ENCODE data around the gene DXO.

The DXO gene

GRCh38 chr6:31967926-31968320, 4.0 kb downstream of the DXO start:
- Histone ChIP-seq H3K27me3 (ENCODE audit: insufficient read depth, low read length) (no peaks in the 10 kb centered on the region), H3K27ac (ENCODE audit: low read depth, low read length) (no peak overlapping the region), H3K4me3 (ENCODE audit: low read length) (no peak overlapping the region), H3K9ac (ENCODE audit: low read depth, low read length) (no peak overlapping the region), H3K36me3 (ENCODE audit: insufficient read depth, low read length) (peaks cover 73% of the 10 kb centered on the region), H3K4me1 (ENCODE audit: insufficient read depth, low read length) (peaks cover 4% of the 10 kb centered on the region; the same call in 1 of the 2 replicates), H3K9me3 (ENCODE audit: insufficient read depth, low read depth, low read length) (no peaks in the 10 kb centered on the region)
- WGBS: 93% methylated on average over 3 of the region's 3 CpGs

GRCh38 chr6:31966997-31967925, 4.7 kb downstream of the DXO start:
- Histone ChIP-seq H3K27me3 (ENCODE audit: insufficient read depth, low read length) (no peaks in the 10 kb centered on the region), H3K9ac (ENCODE audit: low read depth, low read length) (no peak overlapping the region), H3K36me3 (ENCODE audit: insufficient read depth, low read length) (peaks cover 80% of the 10 kb centered on the region), H3K4me1 (ENCODE audit: insufficient read depth, low read length) (0 out of 2 replicates have a peak, but pooled peaks cover 3% of the 10 kb centered on the region), H3K4me3 (ENCODE audit: low read length) (no peak overlapping the region), H3K27ac (ENCODE audit: low read depth, low read length) (no peak overlapping the region), H3K9me3 (ENCODE audit: insufficient read depth, low read depth, low read length) (no peaks in the 10 kb centered on the region)
- 91% methylated on average over 10 of the region's 10 CpGs for WGBS

GRCh38 chr6:31966506-31966905, 5.4 kb downstream of the DXO start:
- 94% methylated on average over 7 of the region's 7 CpGs for WGBS
- no peak overlapping the region for H3K4me3 ChIP-seq (ENCODE audit: low read length)
- H3K36me3 ChIP-seq (ENCODE audit: insufficient read depth, low read length): peaks cover 87% of the 10 kb centered on the region
- no peaks in the 10 kb centered on the region for H3K27me3 ChIP-seq (ENCODE audit: insufficient read depth, low read length)
- 0 out of 2 replicates have a peak, but pooled peaks cover 3% of the 10 kb centered on the region for H3K4me1 ChIP-seq (ENCODE audit: insufficient read depth, low read length)
- H3K9me3 ChIP-seq (ENCODE audit: insufficient read depth, low read depth, low read length): no peaks in the 10 kb centered on the region
- no peak overlapping the region for H3K9ac ChIP-seq (ENCODE audit: low read depth, low read length)
- H3K27ac ChIP-seq (ENCODE audit: low read depth, low read length): no peak overlapping the region

- 95% methylated on average over 13 of the region's 13 CpGs for WGBS
- H3K4me3 ChIP-seq (ENCODE audit: low read length): no peak overlapping the region
- H3K9me3 ChIP-seq (ENCODE audit: insufficient read depth, low read depth, low read length): no peaks in the 10 kb centered on the region
- H3K4me1 ChIP-seq (ENCODE audit: insufficient read depth, low read length): no peaks in the 10 kb centered on the region
- H3K9ac ChIP-seq (ENCODE audit: low read depth, low read length): no peak overlapping the region
- H3K27ac ChIP-seq (ENCODE audit: low read depth, low read length): no peak overlapping the region
- H3K27me3 ChIP-seq (ENCODE audit: insufficient read depth, low read length): no peaks in the 10 kb centered on the region
- peaks cover 95% of the 10 kb centered on the region for H3K36me3 ChIP-seq (ENCODE audit: insufficient read depth, low read length)
These were observed 6.2 kb downstream of the DXO start for GRCh38 chr6:31965700-31966099.

GRCh38 chr6:31963921-31964320, 8.0 kb downstream of the DXO start:
- H3K36me3 ChIP-seq (ENCODE audit: insufficient read depth, low read length): peaks cover 87% of the 10 kb centered on the region
- H3K27me3 ChIP-seq (ENCODE audit: insufficient read depth, low read length): no peaks in the 10 kb centered on the region
- H3K4me3 ChIP-seq (ENCODE audit: low read length): no peak overlapping the region
- H3K27ac ChIP-seq (ENCODE audit: low read depth, low read length): no peak overlapping the region
- no peaks in the 10 kb centered on the region for H3K4me1 ChIP-seq (ENCODE audit: insufficient read depth, low read length)
- no peaks in the 10 kb centered on the region for H3K9me3 ChIP-seq (ENCODE audit: insufficient read depth, low read depth, low read length)
- WGBS: 97% methylated on average over 19 of the region's 19 CpGs
- no peak overlapping the region for H3K9ac ChIP-seq (ENCODE audit: low read depth, low read length)

GRCh38 chr6:31961616-31962015, 10.3 kb downstream of the DXO start:
- WGBS: 90% methylated on average over 12 of the region's 12 CpGs
- no peaks in the 10 kb centered on the region for H3K9me3 ChIP-seq (ENCODE audit: insufficient read depth, low read depth, low read length)
- H3K9ac ChIP-seq (ENCODE audit: low read depth, low read length): no peak overlapping the region
- 0 out of 2 replicates have a peak, but pooled peaks cover 4% of the 10 kb centered on the region for H3K4me1 ChIP-seq (ENCODE audit: insufficient read depth, low read length)
- H3K36me3 ChIP-seq (ENCODE audit: insufficient read depth, low read length): peaks cover 74% of the 10 kb centered on the region
- H3K27ac ChIP-seq (ENCODE audit: low read depth, low read length): no peak overlapping the region
- H3K4me3 ChIP-seq (ENCODE audit: low read length): no peak overlapping the region
- no peaks in the 10 kb centered on the region for H3K27me3 ChIP-seq (ENCODE audit: insufficient read depth, low read length)

GRCh38 chr6:31958741-31959739, 12.9 kb downstream of the DXO start, which contains the start of the genes NELFE and SKIC2:
NELFE (minus strand) TSS chr6:31958971; CDS start chr6:31958446, 525 bp downstream.
SKIC2 (plus strand) TSS chr6:31959175; CDS start chr6:31959193, 18 bp downstream.
- Histone ChIP-seq H3K27me3 (ENCODE audit: insufficient read depth, low read length) (no peaks in the 10 kb centered on the region), H3K36me3 (ENCODE audit: insufficient read depth, low read length) (peaks cover 71% of the 10 kb centered on the region), H3K4me1 (ENCODE audit: insufficient read depth, low read length) (0 out of 2 replicates have a peak, but pooled peaks cover 4% of the 10 kb centered on the region), H3K4me3 (ENCODE audit: low read length) (peak within 1 kb of the TSS; percentile 87), H3K9ac (ENCODE audit: low read depth, low read length) (peak within 1 kb of the TSS; percentile 77), H3K9me3 (ENCODE audit: insufficient read depth, low read depth, low read length) (no peaks in the 10 kb centered on the region), H3K27ac (ENCODE audit: low read depth, low read length) (peak within 1 kb of the TSS; percentile 76)
- WGBS: under 1% methylated on average over 59 of the region's 59 CpGs

GRCh38 chr6:31958412-31958740, 13.6 kb downstream of the DXO start:
- 8% methylated on average over 11 of the region's 11 CpGs for WGBS
- Histone ChIP-seq H3K36me3 (ENCODE audit: insufficient read depth, low read length) (peaks cover 71% of the 10 kb centered on the region), H3K4me3 (ENCODE audit: low read length) (peak overlapping the region; percentile 87), H3K9ac (ENCODE audit: low read depth, low read length) (peak overlapping the region; percentile 77), H3K27ac (ENCODE audit: low read depth, low read length) (peak overlapping the region; percentile 49; the same call in 1 of the 2 replicates), H3K4me1 (ENCODE audit: insufficient read depth, low read length) (0 out of 2 replicates have a peak, but pooled peaks cover 4% of the 10 kb centered on the region), H3K27me3 (ENCODE audit: insufficient read depth, low read length) (no peaks in the 10 kb centered on the region), H3K9me3 (ENCODE audit: insufficient read depth, low read depth, low read length) (no peaks in the 10 kb centered on the region)

GRCh38 chr6:31956796-31957195, 15.1 kb downstream of the DXO start:
- no peak overlapping the region for H3K27ac ChIP-seq (ENCODE audit: low read depth, low read length)
- 0 out of 2 replicates have a peak, but pooled peaks cover 4% of the 10 kb centered on the region for H3K4me1 ChIP-seq (ENCODE audit: insufficient read depth, low read length)
- no peak overlapping the region for H3K4me3 ChIP-seq (ENCODE audit: low read length)
- H3K9me3 ChIP-seq (ENCODE audit: insufficient read depth, low read depth, low read length): no peaks in the 10 kb centered on the region
- no peak overlapping the region for H3K9ac ChIP-seq (ENCODE audit: low read depth, low read length)
- H3K27me3 ChIP-seq (ENCODE audit: insufficient read depth, low read length): no peaks in the 10 kb centered on the region
- peaks cover 66% of the 10 kb centered on the region for H3K36me3 ChIP-seq (ENCODE audit: insufficient read depth, low read length)
- 97% methylated on average over 3 of the region's 3 CpGs for WGBS

- no peaks in the 10 kb centered on the region for H3K9me3 ChIP-seq (ENCODE audit: insufficient read depth, low read depth, low read length)
- H3K27ac ChIP-seq (ENCODE audit: low read depth, low read length): no peak overlapping the region
- H3K27me3 ChIP-seq (ENCODE audit: insufficient read depth, low read length): no peaks in the 10 kb centered on the region
- peaks cover 59% of the 10 kb centered on the region for H3K36me3 ChIP-seq (ENCODE audit: insufficient read depth, low read length)
- no peak overlapping the region for H3K4me3 ChIP-seq (ENCODE audit: low read length)
- WGBS: 97% methylated on average over 28 of the region's 28 CpGs
- H3K9ac ChIP-seq (ENCODE audit: low read depth, low read length): no peak overlapping the region
- H3K4me1 ChIP-seq (ENCODE audit: insufficient read depth, low read length): 0 out of 2 replicates have a peak, but pooled peaks cover 4% of the 10 kb centered on the region
These were observed 17.4 kb downstream of the DXO start for GRCh38 chr6:31954511-31954910.

Data from HUES64 (cell line).